Liver (tissue), 9 donors: ENCODE data around the gene ACKR3. TPM values are rescaled to one million over a fixed set of nuclear protein-coding genes. Genes with fewer than 3 reads are reported as not detected.

Experiments used
- DNase-seq: peaks from one replicate; pipeline ENCODE4 v3.0.0-alpha.2; 2017; ENCODE audit warnings: low spot score
- H3K27ac ChIP-seq, 2 donors: one replicate each; pipeline ENCODE4 v1.7.0; 2013; ENCODE audit warnings: inconsistent platforms in 2 of 2, low read length in 2 of 2, control low read depth in 1 of 2, low read depth in 1 of 2, mild to moderate bottlenecking in 1 of 2
- H3K27me3 ChIP-seq, 4 donors: one replicate each; pipeline versions ENCODE4 v1.6.1 to v1.7.0; 2013; ENCODE audit warnings: low read length in 3 of 4, inconsistent platforms in 1 of 4, mild to moderate bottlenecking in 1 of 4, moderate library complexity in 1 of 4; ENCODE audit not compliant: control insufficient read depth in 4 of 4, insufficient read depth in 4 of 4
- H3K36me3 ChIP-seq, 4 donors: one replicate each; pipeline versions ENCODE4 v1.6.1 to v1.7.0; 2013; ENCODE audit warnings: low read length in 3 of 4, mild to moderate bottlenecking in 3 of 4, low read depth in 1 of 4, moderate library complexity in 1 of 4; ENCODE audit not compliant: control insufficient read depth in 4 of 4, insufficient read depth in 3 of 4
- H3K4me1 ChIP-seq, 4 donors: one replicate each; pipeline versions ENCODE4 v1.6.1 to v1.7.0; 2013; ENCODE audit warnings: low read length in 3 of 4, mild to moderate bottlenecking in 3 of 4, moderate library complexity in 1 of 4; ENCODE audit not compliant: control insufficient read depth in 4 of 4, insufficient read depth in 4 of 4
- H3K4me3 ChIP-seq, 3 donors: one replicate each; pipeline versions ENCODE4 v1.6.1 to v1.7.0; 2013; ENCODE audit warnings: low read length in 3 of 3, control low read depth in 1 of 3, low read depth in 1 of 3, mild to moderate bottlenecking in 1 of 3
- H3K9ac ChIP-seq, 2 donors: one replicate each; pipeline ENCODE4 v1.7.0; 2013; ENCODE audit warnings: low read length in 2 of 2, mild to moderate bottlenecking in 2 of 2, moderate library complexity in 2 of 2, control low read depth in 1 of 2, low read depth in 1 of 2
- H3K9me3 ChIP-seq, 4 donors: one replicate each; pipeline versions ENCODE4 v1.6.1 to v1.7.0; 2013; ENCODE audit warnings: low read length in 3 of 4; ENCODE audit not compliant: control insufficient read depth in 4 of 4
- ATF3 ChIP-seq: IDR thresholded peaks from 2 replicates; pipeline ENCODE4 v1.6.1; 2016; ENCODE audit warnings: antibody characterized with exemption
- CTCF ChIP-seq: fragments of 150-350 bp; IDR thresholded peaks from 2 replicates; pipeline ENCODE4 v1.5.1; 2017; ENCODE audit warnings: improper control_type of control experiment, low read depth, low read length; ENCODE audit not compliant: missing input control
- EGR1 ChIP-seq, 2 donors: IDR thresholded peaks; 2 replicates each; pipeline ENCODE4 v1.6.1; 2016 to 2018; ENCODE audit warnings: antibody characterized with exemption in 2 of 2, low read depth in 2 of 2
- FOXA1 ChIP-seq: IDR thresholded peaks from 2 replicates; pipeline ENCODE4 v1.6.1; 2016; ENCODE audit warnings: antibody characterized with exemption
- FOXA2 ChIP-seq: IDR thresholded peaks from 2 replicates; pipeline ENCODE4 v1.6.1; 2016; ENCODE audit warnings: antibody characterized with exemption
- GABPA ChIP-seq, 2 donors: IDR thresholded peaks in 1 of 2; conservative IDR thresholded peaks in 1 of 2; 2 replicates each; pipeline ENCODE4 v1.6.1; 2016; ENCODE audit warnings: antibody characterized with exemption in 2 of 2, mild to moderate bottlenecking in 1 of 2, moderate library complexity in 1 of 2
- HNF4A ChIP-seq, 2 donors: conservative IDR thresholded peaks; 2 replicates each; pipeline ENCODE4 v1.6.1; 2016; ENCODE audit warnings: antibody characterized with exemption in 2 of 2, mild to moderate bottlenecking in 2 of 2
- HNF4G ChIP-seq: IDR thresholded peaks from 2 replicates; pipeline ENCODE4 v1.6.1; 2016; ENCODE audit warnings: antibody characterized with exemption
- JUND ChIP-seq, 2 donors: IDR thresholded peaks; 2 replicates each; pipeline ENCODE4 v1.6.1; 2016; ENCODE audit warnings: antibody characterized with exemption in 2 of 2
- MAX ChIP-seq: IDR thresholded peaks from 2 replicates; pipeline ENCODE4 v1.6.1; 2016; ENCODE audit warnings: antibody characterized with exemption
- NR2F2 ChIP-seq: IDR thresholded peaks from 2 replicates; pipeline ENCODE4 v1.6.1; 2016; ENCODE audit warnings: antibody characterized with exemption
- RAD21 ChIP-seq, 2 donors: IDR thresholded peaks; 2 replicates each; pipeline ENCODE4 v1.6.1; 2016; ENCODE audit warnings: antibody characterized with exemption in 2 of 2, mild to moderate bottlenecking in 2 of 2
- REST ChIP-seq: IDR thresholded peaks from 2 replicates; pipeline ENCODE4 v1.6.1; 2016; ENCODE audit warnings: antibody characterized with exemption, mild to moderate bottlenecking
- RXRA ChIP-seq, 2 donors: IDR thresholded peaks; 2 replicates each; pipeline ENCODE4 v1.6.1; 2017 to 2018; ENCODE audit warnings: antibody characterized with exemption in 2 of 2, mild to moderate bottlenecking in 1 of 2
- SP1 ChIP-seq: IDR thresholded peaks from 2 replicates; pipeline ENCODE4 v1.6.1; 2018; ENCODE audit warnings: antibody characterized with exemption, mild to moderate bottlenecking
- TAF1 ChIP-seq: conservative IDR thresholded peaks from 2 replicates; pipeline ENCODE4 v1.6.1; 2016; ENCODE audit warnings: antibody characterized with exemption, mild to moderate bottlenecking
- YY1 ChIP-seq: IDR thresholded peaks from 2 replicates; pipeline ENCODE4 v1.6.1; 2016; ENCODE audit warnings: antibody characterized with exemption, mild to moderate bottlenecking
- ZBTB33 ChIP-seq: IDR thresholded peaks from 2 replicates; pipeline ENCODE4 v1.6.1; 2016; ENCODE audit warnings: antibody characterized with exemption
- WGBS: extraction: QIAGEN DNeasy Blood & Tissue Kit; methylation state at CpG from one replicate; pipeline ENCODE4 v1.1.7; 2013; 5-methylcytosine and 5-hydroxymethylcytosine counted together
- polyA plus RNA-seq, 2 donors: library from polyadenylated mRNA; stranded (reverse) in 1 of 2; unstranded in 1 of 2; fragments of 200-250 nt in 1 of 2; fragments of >200 nt in 1 of 2; fragmentation: Nextera tagmentation in 1 of 2; extraction: Ambion mirVana in 1 of 2; gene quantifications; one replicate each; pipeline versions ENCODE4 v1.2.1 to v1.2.3, GENCODE V29; 2013 to 2015
- total RNA-seq, 2 donors: library from RNA; depleted of rRNA; stranded (reverse); fragments of >200 nt; gene quantifications; one replicate each; pipeline ENCODE4 v1.2.3, GENCODE V29; 2014
- donor health status: healthy.
- donor health status: healthy.
- donor health status: healthy.
- donor health status: healthy.
- donor health status: healthy.

Gene ACKR3
- total and polyA plus RNA-seq, 4 donors: 1.6 to 6.0 (median 3.0) TPM

- H3K36me3 ChIP-seq: no peaks in the 10 kb centered on the region
- WGBS: 93% methylated on average over 10 of the region's 10 CpGs
- no peaks in the 10 kb centered on the region for H3K4me1 ChIP-seq
- H3K9me3 ChIP-seq: no peaks in the 10 kb centered on the region
- H3K27ac ChIP-seq: no peak overlapping the region
- no peak for DNase-seq
- H3K27me3 ChIP-seq: no peaks in the 10 kb centered on the region
- no peak for TF ChIP-seq ZBTB33
- TF ChIP-seq TAF1: no peak
- no peak for TF ChIP-seq ATF3
- TF ChIP-seq FOXA1: no peak
- no peak for TF ChIP-seq SP1
- TF ChIP-seq REST: no peak
- TF ChIP-seq YY1: no peak
- no peak for TF ChIP-seq CTCF
- no peak for TF ChIP-seq RXRA (IDR thresholded peaks at IDR 0.05)
- TF ChIP-seq EGR1 (IDR thresholded peaks at IDR 0.05; ENCODE audit: low read depth in 2 of 2): no peak
- TF ChIP-seq FOXA2: no peak
- TF ChIP-seq RAD21 (IDR thresholded peaks at IDR 0.05): no peak
- no peak for TF ChIP-seq HNF4G
- no peak for TF ChIP-seq NR2F2
- no peak for TF ChIP-seq GABPA (IDR thresholded peaks at IDR 0.05 in 1 of 2, conservative IDR thresholded peaks at IDR 0.05 in 1 of 2)
- TF ChIP-seq MAX: no peak
- TF ChIP-seq JUND (IDR thresholded peaks at IDR 0.05): no peak
- no peak for TF ChIP-seq HNF4A (conservative IDR thresholded peaks at IDR 0.05)
- no peak overlapping the region for H3K4me3 ChIP-seq
- no peak overlapping the region for H3K9ac ChIP-seq
Observed at GRCh38 chr2:236623816-236624215, 54.2 kb downstream of the ACKR3 start.
